Measurements from ENCODE around the gene GPLD1. TPM values are rescaled to one million over a fixed set of nuclear protein-coding genes. Genes with fewer than 3 reads are reported as not detected.

GPLD1 gene
- total RNA-seq, 1 donor, result 0.72 TPM

GRCh38 chr6:24412294-24412693 is 77.1 kb downstream of the GPLD1 start:
- Histone ChIP-seq H2AFZ (ENCODE audit: low read length) (no peak overlapping the region), H3K27me3 (ENCODE audit: insufficient read depth, low read length) (no peaks in the 10 kb centered on the region), H3K4me2 (ENCODE audit: insufficient read depth, low read length) (no peak overlapping the region), H3K36me3 (ENCODE audit: insufficient read depth, low read length) (peaks cover 63% of the 10 kb centered on the region), H3K4me3 (ENCODE audit: insufficient read depth, low read length) (no peak overlapping the region), H3K27ac (ENCODE audit: low read depth, low read length) (no peak overlapping the region), H3K9me3 (ENCODE audit: low read depth, low read length) (no peaks in the 10 kb centered on the region), H4K20me1 (ENCODE audit: insufficient read depth, low read length) (peaks cover 4% of the 10 kb centered on the region), H3K4me1 (ENCODE audit: insufficient read depth, low read length) (no peaks in the 10 kb centered on the region), H3K79me2 (ENCODE audit: insufficient read depth, low read length) (peaks cover 9% of the 10 kb centered on the region)
- TF ChIP-seq, protein P1, sequence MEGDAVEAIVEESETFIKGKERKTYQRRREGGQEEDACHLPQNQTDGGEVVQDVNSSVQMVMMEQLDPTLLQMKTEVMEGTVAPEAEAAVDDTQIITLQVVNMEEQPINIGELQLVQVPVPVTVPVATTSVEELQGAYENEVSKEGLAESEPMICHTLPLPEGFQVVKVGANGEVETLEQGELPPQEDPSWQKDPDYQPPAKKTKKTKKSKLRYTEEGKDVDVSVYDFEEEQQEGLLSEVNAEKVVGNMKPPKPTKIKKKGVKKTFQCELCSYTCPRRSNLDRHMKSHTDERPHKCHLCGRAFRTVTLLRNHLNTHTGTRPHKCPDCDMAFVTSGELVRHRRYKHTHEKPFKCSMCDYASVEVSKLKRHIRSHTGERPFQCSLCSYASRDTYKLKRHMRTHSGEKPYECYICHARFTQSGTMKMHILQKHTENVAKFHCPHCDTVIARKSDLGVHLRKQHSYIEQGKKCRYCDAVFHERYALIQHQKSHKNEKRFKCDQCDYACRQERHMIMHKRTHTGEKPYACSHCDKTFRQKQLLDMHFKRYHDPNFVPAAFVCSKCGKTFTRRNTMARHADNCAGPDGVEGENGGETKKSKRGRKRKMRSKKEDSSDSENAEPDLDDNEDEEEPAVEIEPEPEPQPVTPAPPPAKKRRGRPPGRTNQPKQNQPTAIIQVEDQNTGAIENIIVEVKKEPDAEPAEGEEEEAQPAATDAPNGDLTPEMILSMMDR (IDR thresholded peaks at IDR 0.05; ENCODE audit: extremely low read depth, low read depth, low read length), result no peak
- DNase-seq (ENCODE audit: insufficient read length, low spot score, missing footprints), result no peak

GRCh38 chr6:24410622-24411021 is 78.8 kb downstream of the GPLD1 start:
- no peak overlapping the region for H3K4me2 ChIP-seq (ENCODE audit: insufficient read depth, low read length)
- no peaks in the 10 kb centered on the region for H3K4me1 ChIP-seq (ENCODE audit: insufficient read depth, low read length)
- H3K27me3 ChIP-seq (ENCODE audit: insufficient read depth, low read length), result no peaks in the 10 kb centered on the region
- no peak overlapping the region for H3K27ac ChIP-seq (ENCODE audit: low read depth, low read length)
- no peak overlapping the region for H2AFZ ChIP-seq (ENCODE audit: low read length)
- DNase-seq (ENCODE audit: insufficient read length, low spot score, missing footprints), result no peak
- H4K20me1 ChIP-seq (ENCODE audit: insufficient read depth, low read length), result peaks cover 4% of the 10 kb centered on the region
- no peak overlapping the region for H3K4me3 ChIP-seq (ENCODE audit: insufficient read depth, low read length)
- no peaks in the 10 kb centered on the region for H3K9me3 ChIP-seq (ENCODE audit: low read depth, low read length)
- H3K36me3 ChIP-seq (ENCODE audit: insufficient read depth, low read length), result peaks cover 48% of the 10 kb centered on the region
- TF ChIP-seq, protein P1 (IDR thresholded peaks at IDR 0.05; ENCODE audit: extremely low read depth, low read depth, low read length), result no peak
- peaks cover 13% of the 10 kb centered on the region for H3K79me2 ChIP-seq (ENCODE audit: insufficient read depth, low read length)

DNA sequence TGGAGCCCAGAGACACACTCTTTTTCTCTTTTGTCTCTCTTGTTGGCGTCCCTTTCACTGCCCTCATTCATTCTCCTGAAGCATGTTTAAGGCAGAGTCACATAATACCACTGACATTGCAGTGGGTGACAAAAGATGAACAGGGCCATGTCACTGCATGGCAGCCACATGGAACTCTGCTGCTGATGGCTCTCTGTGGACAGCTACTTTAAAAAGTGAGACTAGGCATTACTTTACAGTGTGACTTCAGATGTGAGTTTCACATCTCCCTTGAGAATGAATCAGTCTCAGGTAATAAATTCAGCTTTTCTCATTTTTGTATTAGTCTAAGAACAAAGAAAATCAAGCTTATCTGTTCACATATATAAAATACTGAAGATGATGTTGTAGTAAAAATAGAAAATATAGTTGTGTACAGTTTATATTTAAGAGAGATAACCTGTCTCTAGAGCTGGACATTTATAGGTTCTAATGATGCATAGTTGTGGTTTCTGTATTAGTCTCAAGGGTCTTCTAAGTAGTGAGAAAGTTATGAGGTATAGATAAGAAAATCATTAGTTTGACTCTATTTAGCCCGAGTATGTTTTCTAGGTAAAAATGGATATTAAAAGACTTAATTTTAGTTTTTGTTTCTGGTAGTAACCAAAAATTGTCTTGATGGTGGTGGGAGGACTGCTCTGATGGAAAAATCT is 80.5 kb downstream of the GPLD1 start:
- DNase-seq (ENCODE audit: insufficient read length, low spot score, missing footprints), result peak; percentile 19
- H3K36me3 ChIP-seq (ENCODE audit: insufficient read depth, low read length), result peaks cover 36% of the 10 kb centered on the region
- peaks cover 5% of the 10 kb centered on the region for H3K4me1 ChIP-seq (ENCODE audit: insufficient read depth, low read length)
- no peaks in the 10 kb centered on the region for H3K9me3 ChIP-seq (ENCODE audit: low read depth, low read length)
- H2AFZ ChIP-seq (ENCODE audit: low read length), result no peak overlapping the region
- no peak overlapping the region for H3K27ac ChIP-seq (ENCODE audit: low read depth, low read length)
- TF ChIP-seq, protein P1 (IDR thresholded peaks at IDR 0.05; ENCODE audit: extremely low read depth, low read depth, low read length), result no peak
- peaks cover 28% of the 10 kb centered on the region for H3K79me2 ChIP-seq (ENCODE audit: insufficient read depth, low read length)
- H3K4me2 ChIP-seq (ENCODE audit: insufficient read depth, low read length), result no peak overlapping the region
- H3K4me3 ChIP-seq (ENCODE audit: insufficient read depth, low read length), result no peak overlapping the region
- peaks cover 6% of the 10 kb centered on the region for H4K20me1 ChIP-seq (ENCODE audit: insufficient read depth, low read length)
- H3K27me3 ChIP-seq (ENCODE audit: insufficient read depth, low read length), result no peaks in the 10 kb centered on the region

GRCh38 chr6:24405262-24405661 is 84.1 kb downstream of the GPLD1 start:
- no peak overlapping the region for H2AFZ ChIP-seq (ENCODE audit: low read length)
- peaks cover 47% of the 10 kb centered on the region for H3K79me2 ChIP-seq (ENCODE audit: insufficient read depth, low read length)
- H3K9me3 ChIP-seq (ENCODE audit: low read depth, low read length), result no peaks in the 10 kb centered on the region
- no peaks in the 10 kb centered on the region for H3K27me3 ChIP-seq (ENCODE audit: insufficient read depth, low read length)
- H3K27ac ChIP-seq (ENCODE audit: low read depth, low read length), result no peak overlapping the region
- no peak overlapping the region for H3K4me2 ChIP-seq (ENCODE audit: insufficient read depth, low read length)
- peaks cover 11% of the 10 kb centered on the region for H3K36me3 ChIP-seq (ENCODE audit: insufficient read depth, low read length)
- peaks cover 15% of the 10 kb centered on the region for H3K4me1 ChIP-seq (ENCODE audit: insufficient read depth, low read length)
- TF ChIP-seq, protein P1 (IDR thresholded peaks at IDR 0.05; ENCODE audit: extremely low read depth, low read depth, low read length), result no peak
- no peak overlapping the region for H3K4me3 ChIP-seq (ENCODE audit: insufficient read depth, low read length)
- no peak for DNase-seq (ENCODE audit: insufficient read length, low spot score, missing footprints)
- peaks cover 7% of the 10 kb centered on the region for H4K20me1 ChIP-seq (ENCODE audit: insufficient read depth, low read length)
